ENCODE measurements around the gene VWA3B.

DNA sequence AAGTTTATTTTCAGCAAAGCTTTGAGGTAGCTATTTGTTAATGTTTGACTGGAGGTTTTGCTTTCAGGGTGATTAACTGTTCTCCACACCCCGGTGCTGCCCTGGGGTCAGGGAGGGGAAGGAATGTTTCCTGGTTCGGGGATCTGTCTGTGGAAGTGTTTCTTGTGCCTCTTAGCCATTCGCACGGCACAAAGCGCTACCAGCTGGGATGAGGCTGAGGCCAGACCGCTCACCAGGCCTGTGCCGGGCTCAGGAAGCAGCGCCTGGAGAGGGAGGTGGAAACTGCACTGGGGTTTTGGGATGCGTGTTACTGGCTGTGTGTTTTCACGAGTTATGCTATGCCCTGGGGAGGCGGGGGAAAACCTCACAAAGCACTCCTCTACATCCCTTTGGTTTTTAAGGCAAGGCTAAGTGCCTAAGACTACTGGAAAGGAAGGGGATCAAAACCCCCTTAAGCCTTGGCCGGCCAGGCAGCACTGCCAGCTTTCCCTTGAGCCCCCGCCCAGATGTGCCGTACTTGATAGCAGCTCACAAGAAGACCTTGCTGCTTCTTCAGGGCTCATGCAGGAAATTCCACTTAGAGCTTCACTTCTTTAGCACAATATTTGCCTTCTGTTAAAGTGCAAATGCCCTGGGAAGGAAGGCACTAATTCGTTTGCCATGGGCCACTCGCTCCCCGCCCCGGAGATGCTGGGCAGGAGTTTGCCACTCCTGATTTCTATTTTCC, 193.6 kb downstream of the VWA3B start:
- TF ChIP-seq, protein P1, sequence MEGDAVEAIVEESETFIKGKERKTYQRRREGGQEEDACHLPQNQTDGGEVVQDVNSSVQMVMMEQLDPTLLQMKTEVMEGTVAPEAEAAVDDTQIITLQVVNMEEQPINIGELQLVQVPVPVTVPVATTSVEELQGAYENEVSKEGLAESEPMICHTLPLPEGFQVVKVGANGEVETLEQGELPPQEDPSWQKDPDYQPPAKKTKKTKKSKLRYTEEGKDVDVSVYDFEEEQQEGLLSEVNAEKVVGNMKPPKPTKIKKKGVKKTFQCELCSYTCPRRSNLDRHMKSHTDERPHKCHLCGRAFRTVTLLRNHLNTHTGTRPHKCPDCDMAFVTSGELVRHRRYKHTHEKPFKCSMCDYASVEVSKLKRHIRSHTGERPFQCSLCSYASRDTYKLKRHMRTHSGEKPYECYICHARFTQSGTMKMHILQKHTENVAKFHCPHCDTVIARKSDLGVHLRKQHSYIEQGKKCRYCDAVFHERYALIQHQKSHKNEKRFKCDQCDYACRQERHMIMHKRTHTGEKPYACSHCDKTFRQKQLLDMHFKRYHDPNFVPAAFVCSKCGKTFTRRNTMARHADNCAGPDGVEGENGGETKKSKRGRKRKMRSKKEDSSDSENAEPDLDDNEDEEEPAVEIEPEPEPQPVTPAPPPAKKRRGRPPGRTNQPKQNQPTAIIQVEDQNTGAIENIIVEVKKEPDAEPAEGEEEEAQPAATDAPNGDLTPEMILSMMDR (IDR thresholded peaks at IDR 0.05), result no peak
- no peak for TF ChIP-seq POLR2A (IDR thresholded peaks at IDR 0.05)
- TF ChIP-seq EP300 (IDR thresholded peaks at IDR 0.05), result no peak

Data from tibial nerve (tissue), 4 donors.